Hematopoietic multipotent progenitor cell treated with erythropoietin and hydrocortisone succinate and interleukin-3 and kit ligand, for 6 days (in vitro differentiated cells): Measurements from ENCODE around the gene CEP135.
A peak's percentile ranks its signal among the peaks of the same experiment; 100 is the strongest.
"Not testable (repeated sequence)": the region's sequence is repeated elsewhere in the genome, so short reads cannot be mapped to it uniquely, and the experiment has no call there.

Source experiments
- DNase-seq: peaks from one replicate; pipeline ENCODE4 v3.0.0-alpha.2; 2015

CEP135 gene

DNA sequence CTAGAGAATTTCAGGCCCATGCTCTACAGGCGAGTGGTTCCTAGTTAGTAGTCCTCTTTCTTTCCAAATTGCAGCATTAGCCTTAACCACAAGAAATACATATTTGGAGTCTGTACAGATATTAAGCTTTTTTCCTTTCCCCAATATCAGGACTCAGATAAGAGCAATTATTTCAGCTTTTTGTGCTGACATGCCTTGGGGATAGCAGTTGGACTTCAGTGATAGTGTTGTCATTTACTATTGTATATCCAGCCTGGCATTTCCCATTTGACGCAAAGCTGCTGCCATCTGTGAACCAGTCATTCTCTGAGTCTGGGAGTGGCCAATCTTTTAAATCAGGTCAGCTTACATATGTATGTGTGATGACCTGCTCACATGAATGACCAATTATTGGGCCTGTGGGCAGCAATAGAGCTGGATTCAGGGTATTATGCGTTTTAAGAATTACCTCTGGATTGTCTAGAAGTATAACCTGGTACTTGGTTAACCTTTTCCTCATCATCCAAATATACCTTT, 6.8 kb upstream of the CEP135 start:
- no peak for DNase-seq

DNA sequence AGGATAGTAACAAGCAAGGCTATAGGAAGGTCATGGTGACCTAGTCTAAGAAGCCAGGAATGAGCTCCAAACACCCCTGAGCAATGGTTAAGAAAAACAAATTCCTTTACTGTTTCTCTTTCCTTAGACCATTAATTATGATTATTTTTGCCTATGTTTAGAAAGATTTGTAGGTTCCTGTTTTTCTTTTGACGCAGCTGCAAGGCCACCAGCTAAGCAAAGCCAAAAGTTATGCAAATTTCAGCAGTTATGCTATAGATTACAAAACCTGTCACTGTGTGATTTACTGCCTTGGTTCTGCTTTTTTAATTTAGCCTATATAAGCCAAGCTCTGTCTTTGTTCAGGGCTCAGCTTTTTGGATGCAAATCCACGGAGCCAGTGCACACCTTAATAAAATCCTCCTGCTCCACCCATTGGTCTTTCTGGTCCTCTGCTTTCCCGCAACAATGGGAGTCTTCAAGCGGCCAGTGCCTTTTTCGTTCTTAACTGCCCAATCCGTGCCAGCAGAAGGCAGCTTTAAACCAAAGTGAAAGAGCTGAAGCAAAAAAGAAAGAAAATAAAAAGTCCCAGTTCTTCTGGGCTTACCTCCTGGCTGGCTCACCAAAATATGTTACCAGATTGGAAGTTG, 1.4 kb upstream of the CEP135 start:
- DNase-seq, result peak; percentile 76

DNA sequence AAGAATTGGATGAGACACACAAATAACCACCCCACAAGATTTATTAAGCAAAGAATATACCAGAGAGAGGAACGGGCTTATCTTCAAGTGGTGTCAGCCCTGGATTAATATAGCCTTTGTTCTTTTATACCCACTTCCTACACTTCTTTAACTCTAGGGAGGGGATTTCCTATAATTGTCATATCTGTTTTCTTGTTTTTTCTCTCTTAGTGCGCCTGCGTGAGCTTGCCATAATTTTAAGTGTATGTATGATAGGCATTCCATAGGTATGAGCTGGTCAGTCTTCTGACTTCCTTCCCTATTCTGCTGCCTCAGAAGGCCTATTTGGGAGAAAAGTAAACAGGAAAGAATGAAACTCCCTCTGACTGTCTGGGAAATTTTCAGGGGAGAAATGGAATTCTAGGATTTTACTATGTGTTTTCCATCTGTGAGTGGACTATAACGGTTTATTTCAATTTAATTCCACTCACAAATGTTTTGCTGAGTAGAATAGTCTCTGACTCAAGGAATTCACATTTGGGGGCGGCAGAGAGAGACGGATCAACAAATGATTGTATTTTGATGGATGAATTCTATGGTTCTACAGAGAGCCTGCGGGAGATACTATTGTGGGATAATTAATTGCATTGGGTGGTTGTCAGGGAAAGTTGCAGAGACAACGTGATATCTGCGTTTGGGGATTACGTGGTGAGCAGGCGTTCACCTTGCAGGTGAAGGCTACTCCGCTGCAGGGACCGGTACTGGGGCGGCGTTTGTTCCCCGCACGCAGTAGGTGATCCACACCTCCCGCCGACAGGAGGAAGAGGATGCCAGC, 626 bp upstream of the CEP135 start:
- DNase-seq, result peak; percentile 65

DNA sequence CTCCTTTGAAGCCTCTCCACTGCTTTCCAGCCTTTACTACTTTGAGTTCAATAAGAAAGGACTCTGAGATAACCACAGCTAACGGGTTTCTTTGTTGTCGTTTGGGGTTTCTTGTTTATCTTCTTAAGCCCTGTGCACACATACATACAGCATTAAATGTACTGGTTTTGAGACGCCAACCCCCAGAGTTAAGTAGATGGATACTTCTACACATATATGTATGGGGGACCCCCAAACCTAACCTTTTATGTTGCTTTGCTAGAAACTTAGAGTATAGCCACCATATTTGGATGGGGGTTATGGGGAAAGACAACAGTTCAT, 697 bp downstream of the CEP135 start:
- DNase-seq, result no peak

DNA sequence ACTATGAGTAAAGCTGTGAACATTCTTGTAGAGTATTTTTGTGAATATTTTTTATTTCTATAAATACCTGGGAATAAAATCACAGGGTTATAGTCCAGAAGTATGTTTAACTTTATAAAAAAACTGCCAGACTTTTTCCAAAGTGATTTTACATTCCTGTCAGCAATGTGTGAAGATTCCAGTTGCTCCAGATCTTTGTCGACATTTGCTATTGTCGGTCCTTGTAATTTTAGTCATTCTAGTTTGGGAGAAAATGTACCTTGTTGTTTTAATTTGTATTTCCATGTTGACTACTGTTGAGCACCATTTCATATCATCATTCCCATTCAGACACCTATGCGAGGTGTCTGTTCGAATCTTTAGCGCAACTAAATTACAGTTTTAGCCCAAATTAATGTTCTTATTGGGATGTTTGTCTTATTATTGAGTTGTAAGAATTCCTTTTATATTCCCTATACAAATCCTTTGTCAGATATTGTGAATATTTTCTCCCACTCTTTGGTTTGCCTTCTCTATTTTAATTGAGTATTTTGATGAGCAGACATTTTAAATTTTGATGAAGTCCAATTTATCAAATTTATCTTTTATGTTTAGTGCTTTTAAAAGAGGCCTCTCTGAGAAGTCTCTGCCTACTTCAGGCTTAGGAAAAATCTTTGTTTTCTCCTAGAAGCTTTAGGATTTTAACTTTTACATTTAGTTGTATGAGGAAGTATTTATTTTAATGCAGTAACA, 2.6 kb downstream of the CEP135 start:
- DNase-seq, result no peak

DNA sequence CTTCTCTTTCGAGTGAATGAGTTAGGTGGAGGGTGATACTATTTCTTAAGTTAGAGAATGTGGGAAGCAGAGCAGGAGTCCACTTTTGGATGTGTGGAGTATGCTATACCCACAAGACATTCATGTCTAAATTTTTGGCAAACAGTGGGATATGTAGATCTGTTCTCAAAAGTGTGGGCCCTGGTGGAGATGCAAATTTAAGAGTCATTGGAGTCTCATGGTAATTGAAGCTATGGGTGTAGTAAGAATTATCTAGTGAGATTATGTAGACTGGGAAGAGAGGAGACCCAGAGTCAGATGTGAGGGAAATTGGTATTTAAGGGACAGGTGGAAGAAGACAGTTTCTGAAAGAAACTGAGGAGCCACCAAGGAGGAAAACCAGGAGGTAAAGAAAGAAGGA, 7.0 kb downstream of the CEP135 start:
- no peak for DNase-seq

DNA sequence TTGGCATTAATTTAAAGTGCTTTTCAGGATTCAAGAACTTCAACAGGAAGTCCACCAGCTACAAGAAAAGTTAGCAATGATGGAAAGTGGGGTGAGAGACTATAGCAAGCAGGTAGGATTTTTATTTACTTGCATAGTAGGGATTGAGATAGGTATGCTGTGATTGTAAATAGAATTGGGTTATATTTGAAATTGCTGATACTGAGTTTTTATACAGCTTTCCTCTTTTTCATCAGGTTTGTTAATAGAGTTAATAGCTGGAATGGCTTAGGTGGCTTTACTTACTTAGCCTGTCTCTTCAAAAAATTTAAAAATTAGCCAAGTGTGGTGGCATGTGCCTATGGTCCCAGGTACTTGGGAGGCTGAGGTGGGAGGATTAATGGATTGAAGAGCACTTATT, 10.9 kb downstream of the CEP135 start:
- no peak for DNase-seq

DNA sequence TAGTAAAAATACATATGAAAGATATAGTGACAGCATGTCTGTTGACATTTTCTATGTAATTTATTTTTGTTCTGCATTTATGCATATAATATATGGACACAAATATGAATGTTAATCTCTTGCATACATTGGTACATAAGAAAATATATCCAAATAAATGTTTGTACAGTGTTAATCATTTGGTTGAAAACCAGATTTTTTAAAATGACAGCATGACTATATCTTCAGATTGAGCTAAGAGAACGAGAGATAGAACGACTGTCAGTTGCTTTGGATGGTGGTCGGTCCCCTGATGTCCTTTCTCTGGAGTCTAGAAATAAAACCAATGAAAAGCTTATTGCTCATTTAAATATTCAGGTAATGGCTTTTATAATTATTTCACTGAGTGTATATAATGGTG, 15.3 kb downstream of the CEP135 start:
- no peak for DNase-seq

DNA sequence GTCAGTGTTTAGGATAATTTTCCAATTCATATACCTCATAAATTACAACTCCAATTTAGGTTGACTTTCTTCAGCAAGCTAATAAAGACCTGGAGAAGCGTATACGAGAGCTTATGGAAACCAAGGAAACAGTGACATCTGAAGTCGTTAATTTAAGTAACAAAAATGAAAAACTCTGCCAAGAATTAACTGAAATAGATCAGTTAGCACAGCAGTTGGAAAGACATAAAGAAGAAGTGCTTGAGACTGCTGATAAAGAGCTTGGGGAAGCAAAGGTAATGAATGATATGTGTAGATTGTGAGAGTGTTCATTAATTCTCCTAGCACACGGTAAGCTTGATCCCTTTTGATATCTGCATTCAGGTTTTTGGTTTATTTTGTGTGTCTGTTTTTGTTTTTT, 16.8 kb downstream of the CEP135 start:
- peak; percentile 88 for DNase-seq

DNA sequence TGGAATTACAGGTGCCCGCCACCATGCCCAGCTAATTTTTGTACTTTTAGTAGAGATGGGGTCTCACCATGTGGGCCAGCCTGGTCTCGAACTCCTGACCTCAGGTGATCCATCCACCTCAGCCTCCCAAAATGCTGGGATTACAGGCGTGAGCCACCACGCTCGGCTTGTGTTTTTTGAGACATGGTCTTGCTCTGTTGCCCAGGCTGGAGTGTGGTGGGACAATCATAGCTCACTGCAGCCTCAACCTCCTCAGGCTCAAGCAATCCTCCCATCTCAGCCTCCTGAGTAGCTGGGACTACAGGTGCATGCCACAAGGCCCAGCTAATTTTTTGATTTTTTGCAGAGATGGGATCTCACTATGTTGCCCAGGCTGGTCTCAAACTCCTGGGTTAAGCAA, 17.6 kb downstream of the CEP135 start:
- not testable (repeated sequence) for DNase-seq

DNA sequence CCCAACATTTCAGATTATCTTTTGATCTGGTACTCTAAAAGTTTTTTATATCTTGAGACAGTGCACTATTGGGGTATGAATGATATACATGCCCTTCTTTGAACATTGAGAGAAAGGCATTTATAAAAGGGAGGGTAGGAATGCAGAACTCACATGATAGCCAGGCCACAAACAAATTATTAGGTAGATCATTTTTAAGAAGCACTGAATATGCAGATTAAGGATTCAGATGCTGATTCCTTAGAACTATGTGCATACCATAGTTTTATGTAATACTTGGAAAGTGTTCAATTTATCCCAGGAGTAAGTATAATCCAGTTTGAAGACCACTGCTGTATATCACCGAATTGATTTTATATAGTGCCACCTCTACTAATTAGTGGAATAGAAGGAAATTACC, 18.6 kb downstream of the CEP135 start:
- no peak for DNase-seq

DNA sequence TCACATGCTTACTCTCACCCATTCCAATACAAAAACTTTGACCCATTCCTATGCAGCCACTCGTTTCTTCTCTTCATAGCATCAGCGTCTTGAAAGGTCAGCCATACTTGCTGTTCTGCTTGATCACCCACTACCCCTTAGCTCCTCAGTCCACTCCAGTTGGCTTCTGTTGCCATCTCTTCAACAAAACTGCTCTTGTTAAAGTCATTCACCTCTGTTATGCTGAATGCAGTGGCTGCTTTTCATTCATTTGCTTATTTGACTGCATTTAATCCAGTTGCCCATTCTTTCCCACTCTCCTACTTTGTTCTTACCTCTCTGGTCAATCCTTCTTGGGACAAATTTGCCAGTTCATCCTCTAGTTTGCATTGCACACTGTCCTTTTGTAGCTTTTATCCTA, 24.9 kb downstream of the CEP135 start:
- no peak for DNase-seq

DNA sequence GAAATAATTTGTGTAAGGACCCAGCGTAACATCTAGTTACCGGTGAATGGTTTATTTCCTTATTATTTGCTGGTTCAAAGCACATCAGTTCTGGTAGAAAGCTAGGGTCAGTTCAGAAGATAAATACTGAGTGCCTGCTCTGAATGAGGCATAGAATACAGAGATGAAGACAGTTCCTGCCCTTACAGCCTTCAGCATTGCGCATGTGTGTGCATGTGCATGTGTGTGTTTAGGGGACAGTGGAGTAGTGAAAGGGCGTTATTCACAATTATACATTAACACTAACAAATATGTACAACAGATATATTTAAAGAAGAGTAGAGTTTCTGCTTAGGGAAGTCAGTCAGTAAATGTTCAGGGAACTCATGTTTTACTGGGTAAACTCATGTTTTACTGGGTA, 29.1 kb downstream of the CEP135 start:
- no peak for DNase-seq

DNA sequence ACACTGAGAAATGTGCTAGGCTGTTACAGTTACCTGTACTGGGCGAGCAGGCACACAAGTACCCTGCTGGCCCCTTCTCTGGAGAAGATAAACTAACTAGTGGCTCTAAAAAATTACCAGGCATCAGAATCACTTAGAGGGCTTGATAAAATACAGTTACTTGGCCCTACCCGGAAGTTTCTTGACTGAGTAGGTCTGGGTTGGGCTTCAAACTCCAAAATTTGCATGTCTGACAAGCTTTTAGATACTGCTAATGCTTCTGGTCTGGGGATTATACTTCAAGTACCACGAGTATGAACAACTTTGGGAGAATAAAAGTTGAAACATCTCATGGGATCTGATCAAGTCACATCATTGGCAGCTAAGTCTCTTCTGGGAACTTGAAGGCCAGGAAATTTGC, 30.8 kb downstream of the CEP135 start:
- DNase-seq, result no peak

DNA sequence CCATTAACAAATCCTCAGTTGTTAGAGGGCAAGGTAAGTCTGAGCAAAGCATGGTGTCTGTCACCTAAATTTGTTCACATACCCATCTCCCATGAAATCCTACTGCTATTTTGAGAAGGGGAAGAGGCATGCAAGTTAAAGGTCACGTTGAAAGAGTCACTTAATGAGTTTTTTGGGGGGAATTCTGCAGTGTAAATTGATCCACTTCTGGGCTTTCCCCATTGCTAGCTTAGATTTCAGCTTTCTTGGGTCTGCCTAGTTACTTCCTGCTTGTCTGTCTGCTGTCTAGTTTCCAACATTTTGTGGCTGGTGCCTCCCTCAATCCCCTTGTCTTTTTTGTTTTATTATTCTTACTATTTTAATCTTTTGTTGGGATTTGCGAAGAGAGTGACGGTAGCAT, 32.0 kb downstream of the CEP135 start:
- no peak for DNase-seq

DNA sequence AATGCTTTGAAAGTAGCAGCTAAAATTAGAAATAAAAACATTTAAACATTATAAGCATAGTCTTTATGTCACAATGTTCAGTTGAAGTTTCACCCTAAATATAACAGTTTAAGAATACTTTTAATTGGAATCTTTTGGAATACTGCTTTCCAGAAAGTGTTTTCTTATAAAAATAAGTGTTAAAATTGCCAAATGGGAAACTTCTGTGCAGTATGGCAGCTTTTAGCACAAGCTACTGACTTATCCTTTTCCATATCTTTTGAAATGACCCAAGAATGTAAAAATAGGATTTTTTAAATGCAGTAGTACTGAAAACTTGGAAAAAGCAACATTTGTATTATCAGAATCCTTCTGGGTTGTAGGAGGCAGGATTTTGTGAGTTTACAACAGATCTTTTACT, 34.2 kb downstream of the CEP135 start:
- no peak for DNase-seq

DNA sequence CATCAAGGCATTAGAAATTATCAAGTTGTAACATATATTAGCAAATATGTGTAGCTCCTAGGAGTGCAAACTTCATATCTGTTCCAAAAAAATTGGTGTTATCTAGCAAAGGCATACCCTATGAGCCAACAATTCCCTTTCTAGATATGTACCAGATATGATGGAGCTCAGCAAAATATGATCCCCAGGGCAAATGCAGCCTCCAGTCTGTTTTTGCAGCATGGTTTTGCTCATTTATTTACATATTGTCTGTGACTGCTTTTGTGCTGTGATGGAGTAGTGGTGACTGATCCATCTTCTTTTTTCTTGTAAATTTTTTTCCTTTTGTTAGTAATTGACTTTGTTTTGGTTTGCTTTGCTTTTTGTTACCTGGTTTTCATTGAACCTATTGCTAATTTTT, 41.0 kb downstream of the CEP135 start:
- DNase-seq, result peak; percentile 71

DNA sequence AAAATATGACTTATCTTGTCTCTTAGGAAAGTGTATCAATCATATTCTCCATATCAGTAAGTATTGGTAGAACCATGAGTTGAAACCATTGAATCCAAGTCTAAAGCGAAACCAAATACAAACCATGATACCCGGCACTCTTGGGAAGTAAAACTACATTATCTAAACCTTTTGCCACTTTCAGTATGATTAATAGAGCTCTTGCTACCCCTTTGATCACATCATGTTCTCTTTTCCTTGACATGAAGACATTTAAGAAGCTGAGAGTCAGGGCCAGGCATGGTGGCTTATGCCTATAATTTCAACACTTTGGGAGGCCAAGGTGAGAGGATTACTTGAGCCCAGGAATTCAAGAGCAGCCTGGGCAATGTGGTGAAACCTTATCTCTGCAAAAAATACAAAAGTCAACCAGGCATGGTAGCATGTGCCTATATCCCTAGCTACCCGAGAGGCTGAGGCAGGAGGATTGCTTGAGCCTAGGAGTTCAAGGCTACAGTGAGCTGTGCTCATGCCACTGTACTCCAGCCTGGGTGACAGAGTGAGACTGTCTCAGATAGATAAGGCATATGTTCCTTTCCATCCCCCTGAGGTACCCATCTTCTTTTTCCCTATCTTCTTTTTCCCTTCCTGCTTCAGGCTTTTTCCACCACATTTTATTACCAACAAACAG, 45.4 kb downstream of the CEP135 start:
- DNase-seq, result peak; percentile 48

DNA sequence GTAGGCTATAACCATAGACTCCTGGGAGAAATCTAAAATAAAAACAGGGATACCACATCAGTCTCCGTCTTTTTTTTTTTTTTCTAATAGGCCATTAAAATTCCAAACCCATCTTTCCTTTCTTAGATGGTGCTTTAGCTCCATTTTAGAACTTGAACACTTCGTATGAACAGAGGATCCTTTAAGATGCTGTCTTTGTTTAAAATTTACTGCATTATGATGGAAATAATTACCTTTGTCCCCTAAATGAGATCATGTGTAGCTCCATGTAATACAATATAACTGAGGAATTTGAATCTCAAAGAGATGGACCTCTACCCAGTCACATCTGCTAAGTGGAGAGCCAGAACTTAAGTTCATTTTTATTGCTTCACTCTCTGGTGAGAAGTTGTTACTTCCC, 47.9 kb downstream of the CEP135 start:
- no peak for DNase-seq

DNA sequence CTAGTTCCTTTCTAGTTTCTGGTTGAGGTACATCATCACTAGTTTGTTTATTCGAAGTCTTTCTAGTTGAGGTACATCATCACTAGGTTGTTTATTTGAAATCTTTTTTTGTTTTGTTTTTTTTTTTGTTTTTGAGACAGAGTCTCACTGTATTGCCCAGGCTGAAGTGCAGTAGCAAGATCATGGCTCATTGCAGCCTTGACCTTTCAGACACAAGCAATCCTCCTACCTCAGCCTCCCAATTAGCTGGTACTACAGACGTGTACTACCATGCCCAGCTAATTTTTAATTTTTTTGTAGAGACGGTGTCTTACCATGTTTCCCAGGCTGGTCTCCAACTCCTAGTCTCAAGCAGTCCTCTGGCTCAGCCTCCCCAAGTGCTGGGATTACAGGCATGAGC, 54.9 kb downstream of the CEP135 start:
- no peak for DNase-seq

DNA sequence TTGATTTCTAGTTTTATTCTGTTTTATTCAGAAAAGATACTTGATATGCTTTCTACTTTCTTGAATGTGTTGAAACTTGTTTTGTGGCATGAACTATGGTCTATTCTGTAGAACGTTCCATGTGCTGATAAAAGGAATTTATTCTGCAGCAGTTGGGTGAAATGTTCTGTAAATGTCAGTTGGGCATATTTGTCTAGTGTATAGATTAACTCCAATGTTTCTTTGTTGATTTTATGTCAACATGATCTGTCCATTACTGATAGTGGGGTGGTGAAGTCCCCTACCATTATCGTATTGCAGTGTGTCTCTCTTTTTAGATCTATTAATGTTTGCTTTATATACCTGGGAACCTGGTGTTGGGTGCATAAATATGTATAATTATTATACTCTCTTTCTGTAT, 55.5 kb downstream of the CEP135 start:
- DNase-seq, result peak; percentile 37

DNA sequence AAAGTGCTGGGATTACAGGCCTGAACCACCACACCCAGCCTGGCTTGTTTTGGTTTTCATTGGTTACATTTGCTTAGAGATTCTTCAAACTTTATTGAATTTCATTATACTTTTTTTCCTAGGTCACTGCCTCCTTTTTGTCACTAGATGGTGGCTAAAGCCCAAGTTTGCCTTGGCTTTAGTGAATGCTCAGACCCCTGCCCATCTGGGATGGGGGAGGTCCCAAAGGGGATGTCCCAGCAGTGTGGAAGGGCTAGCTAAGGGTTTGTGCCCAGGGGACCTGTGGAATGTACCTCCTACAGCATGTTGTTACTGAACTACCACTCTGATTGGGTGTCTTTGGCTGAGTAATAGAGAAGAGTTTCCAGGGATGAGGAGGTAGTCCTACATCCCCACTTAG, 58.4 kb downstream of the CEP135 start:
- no peak for DNase-seq

DNA sequence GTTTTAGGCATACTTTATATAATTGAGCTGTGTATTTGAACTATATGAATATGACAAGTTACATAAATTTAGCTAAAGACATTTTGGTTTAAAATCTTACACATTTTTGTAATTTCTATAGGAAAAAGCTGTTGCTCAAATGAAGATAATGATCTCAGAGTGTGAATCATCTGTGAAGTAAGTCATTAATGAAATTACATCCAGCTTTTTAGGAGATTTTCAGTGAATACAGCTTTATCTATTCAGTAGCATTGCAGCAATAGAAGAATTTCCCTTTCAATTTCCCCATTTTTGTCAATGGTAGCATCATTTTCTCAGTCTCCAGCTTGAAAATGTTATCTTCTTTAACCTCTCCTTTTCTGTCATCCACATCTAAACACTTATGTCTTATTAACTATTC, 59.5 kb downstream of the CEP135 start:
- DNase-seq, result no peak

DNA sequence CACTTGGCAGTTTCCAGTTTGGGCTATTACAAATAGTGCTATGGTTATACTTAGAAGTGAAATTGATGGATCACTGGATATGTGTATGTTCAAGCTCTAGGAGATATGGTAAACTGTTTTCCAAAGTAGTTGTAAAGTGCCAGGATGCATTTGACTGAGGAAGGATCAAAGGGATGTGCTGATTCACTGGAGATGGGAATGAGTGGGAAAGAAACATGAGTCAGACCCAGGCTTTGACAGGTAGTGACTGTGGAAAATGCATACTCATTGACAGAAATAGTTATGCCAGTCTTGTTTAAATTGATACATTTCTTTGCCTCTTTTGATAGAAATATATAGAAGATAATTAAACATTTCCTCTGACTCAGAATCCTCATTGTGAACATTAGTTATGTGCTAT, 77.9 kb downstream of the CEP135 start:
- no peak for DNase-seq
